ENCODE results near the gene ANKRD13A.

Gene ANKRD13A

DNA sequence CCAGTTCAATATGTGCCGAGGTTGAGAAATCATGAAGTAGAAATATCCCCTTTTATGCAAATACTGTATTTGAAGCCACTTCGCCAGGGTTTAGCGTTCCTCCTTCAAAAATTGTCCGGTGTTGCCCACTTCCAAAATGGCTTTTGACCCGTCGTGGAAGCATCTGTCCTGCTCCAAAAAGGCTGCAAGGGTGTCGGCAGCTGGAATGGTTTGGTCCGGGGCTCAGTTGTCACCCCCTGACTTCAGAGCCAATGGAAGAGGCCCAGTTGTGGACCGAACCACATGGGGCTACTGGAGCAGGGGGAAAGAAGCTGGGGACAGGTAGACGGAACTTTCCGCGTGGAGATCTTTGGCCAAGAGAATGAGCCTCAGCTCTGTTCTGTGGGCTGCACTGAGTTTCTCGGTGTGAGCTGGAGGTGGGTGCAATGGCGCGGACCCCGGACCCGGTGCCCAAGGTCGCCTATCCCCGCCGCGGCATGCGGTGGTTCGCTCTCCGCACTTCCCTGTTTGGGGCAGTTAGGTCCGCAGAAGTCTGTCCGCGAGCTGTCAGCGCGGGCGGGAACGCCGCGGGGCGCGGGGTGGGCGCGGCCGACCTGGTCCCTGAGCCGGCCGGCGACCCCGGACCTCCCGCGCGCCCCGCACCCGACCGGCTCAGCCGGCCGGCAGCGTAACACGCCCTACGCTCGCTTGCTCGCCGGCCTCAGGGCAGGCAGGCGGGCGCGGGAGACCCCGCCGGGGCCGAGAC, at the start of gene ANKRD13A:
TSS of gene ANKRD13A (plus strand) at position 527 of the 745 bp plus-strand sequence. CDS start 259 bp downstream, outside the sequence.
- FAIRE-seq (no peak), DNase-seq (ENCODE audit: insufficient read length, low spot score) (peak; percentile 73)
- TF ChIP-seq, protein P1, sequence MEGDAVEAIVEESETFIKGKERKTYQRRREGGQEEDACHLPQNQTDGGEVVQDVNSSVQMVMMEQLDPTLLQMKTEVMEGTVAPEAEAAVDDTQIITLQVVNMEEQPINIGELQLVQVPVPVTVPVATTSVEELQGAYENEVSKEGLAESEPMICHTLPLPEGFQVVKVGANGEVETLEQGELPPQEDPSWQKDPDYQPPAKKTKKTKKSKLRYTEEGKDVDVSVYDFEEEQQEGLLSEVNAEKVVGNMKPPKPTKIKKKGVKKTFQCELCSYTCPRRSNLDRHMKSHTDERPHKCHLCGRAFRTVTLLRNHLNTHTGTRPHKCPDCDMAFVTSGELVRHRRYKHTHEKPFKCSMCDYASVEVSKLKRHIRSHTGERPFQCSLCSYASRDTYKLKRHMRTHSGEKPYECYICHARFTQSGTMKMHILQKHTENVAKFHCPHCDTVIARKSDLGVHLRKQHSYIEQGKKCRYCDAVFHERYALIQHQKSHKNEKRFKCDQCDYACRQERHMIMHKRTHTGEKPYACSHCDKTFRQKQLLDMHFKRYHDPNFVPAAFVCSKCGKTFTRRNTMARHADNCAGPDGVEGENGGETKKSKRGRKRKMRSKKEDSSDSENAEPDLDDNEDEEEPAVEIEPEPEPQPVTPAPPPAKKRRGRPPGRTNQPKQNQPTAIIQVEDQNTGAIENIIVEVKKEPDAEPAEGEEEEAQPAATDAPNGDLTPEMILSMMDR (IDR thresholded peaks at IDR 0.05; ENCODE audit: insufficient read depth, missing control alignments): no peak

DNA sequence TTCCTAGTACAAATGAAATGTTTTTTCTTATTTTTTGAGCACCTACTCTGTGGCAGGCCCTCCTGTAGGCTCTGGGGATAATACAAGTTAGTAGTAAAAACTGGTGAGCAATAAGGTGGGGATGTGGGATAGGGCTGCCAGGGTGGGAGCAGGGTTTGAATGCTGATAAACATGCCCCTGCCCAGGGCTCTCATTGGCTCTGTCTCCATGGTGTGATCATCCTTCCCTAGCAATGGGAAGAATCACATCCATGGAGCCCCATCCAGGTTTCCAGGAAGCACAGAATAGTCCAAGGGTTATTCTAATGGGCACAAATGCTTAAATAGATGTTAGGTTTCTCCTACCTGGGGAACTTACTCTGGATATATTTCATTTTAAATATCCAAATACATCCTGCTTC, 48.6 kb upstream of the ANKRD13A start:
- FAIRE-seq (no peak), DNase-seq (ENCODE audit: insufficient read length, low spot score) (no peak)

DNA sequence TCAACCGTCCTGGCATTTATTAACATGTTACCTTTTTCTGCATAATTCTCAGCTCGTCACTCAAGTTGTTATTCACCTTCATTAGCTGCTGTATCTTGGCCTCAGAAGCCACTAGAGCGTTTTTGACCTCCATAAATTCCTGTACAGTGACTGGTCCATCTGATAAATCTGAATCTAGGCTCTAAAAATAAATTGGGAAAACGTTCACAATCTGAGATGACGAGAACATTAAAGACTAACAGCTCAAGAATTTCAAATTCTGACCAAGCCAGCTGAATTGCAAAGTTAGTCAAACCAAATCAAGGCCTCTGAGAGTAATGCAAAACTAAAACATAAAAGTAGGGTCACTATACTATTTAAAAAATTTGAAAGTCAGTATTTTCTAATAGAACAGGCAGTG, 48.1 kb upstream of the ANKRD13A start:
- FAIRE-seq (no peak), DNase-seq (ENCODE audit: insufficient read length, low spot score) (no peak)
- TF ChIP-seq, protein P1 (IDR thresholded peaks at IDR 0.05; ENCODE audit: insufficient read depth, missing control alignments): no peak

More for the DNA sequence above, 48.6 kb upstream of the ANKRD13A start:
- TF ChIP-seq, protein P1 (IDR thresholded peaks at IDR 0.05; ENCODE audit: insufficient read depth, missing control alignments): no peak

DNA sequence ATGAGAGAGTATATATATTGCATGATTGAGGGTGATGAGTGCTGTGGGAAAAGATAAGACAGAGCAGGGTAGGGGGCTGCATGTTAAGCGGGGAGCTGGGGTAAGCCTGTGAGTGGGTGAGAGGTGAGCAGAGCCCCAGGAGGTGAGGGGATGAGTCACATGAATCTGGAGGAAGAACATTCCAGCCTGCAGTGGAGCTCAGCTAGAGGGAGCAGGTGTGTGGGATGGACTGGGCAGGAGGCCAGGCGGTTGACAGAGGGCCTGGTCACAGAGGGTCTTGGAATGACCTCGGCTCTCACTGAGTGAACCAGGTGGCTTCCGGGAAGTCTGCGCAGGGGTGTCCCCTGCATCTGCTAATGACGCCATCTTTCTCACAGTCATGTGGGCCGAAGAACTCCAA, 47.5 kb upstream of the ANKRD13A start:
- FAIRE-seq: no peak
- TF ChIP-seq, protein P1 (IDR thresholded peaks at IDR 0.05; ENCODE audit: insufficient read depth, missing control alignments): no peak
- DNase-seq (ENCODE audit: insufficient read length, low spot score): no peak

DNA sequence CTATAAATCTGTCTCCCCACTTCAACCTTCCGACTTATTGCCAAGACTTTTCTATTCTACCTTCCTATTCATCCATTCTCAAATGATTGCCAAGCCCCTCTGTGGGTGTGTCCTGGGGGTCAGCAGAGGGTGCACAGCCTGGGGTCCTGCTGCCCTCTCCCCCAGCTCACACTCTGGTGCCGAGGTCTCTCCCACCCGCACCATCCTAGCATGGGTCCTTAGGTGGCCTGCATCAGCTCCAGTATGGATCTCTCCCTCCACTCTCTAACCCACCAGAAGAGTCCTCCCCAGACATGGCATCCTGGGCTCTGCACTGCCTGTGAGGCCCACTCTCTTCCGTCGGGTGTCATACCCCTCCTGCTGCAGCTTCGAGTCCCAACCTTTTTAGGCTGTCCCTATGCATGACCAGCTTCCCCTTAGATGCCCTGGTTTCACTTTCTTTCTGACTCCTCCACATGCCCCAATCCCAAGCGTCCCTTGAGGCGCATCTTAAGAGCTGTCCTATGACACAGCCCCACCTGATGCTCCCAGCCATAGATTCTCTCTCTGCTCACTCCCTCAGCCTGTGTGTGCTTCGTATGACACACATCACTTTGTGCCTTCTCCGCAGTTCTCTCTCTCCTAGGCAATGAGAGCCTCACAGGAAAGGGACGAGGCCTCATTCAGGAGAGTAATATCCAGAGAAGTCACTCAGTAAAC, 46.9 kb upstream of the ANKRD13A start:
- FAIRE-seq (no peak), DNase-seq (ENCODE audit: insufficient read length, low spot score) (no peak)
- TF ChIP-seq, protein P1 (IDR thresholded peaks at IDR 0.05; ENCODE audit: insufficient read depth, missing control alignments): no peak

DNA sequence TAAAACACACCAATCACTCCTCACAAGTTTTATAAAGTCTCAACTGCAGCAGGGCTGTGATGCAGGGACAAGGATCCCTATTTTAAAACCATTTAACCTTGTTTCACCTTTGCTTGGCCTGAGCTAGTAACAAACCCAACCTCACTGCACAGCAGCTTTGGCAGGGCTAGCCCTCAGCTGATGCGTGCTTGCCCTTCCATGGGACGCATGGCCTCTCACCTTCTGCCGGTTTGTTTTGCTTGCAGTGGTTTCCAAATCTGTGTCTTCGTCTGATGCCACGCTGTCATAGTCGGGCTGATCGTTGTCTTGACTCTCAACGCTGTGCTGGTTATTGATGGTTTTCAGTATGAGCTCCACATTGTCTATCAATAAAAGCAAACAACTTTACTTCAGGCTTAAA, 46.4 kb upstream of the ANKRD13A start:
- TF ChIP-seq, protein P1 (IDR thresholded peaks at IDR 0.05; ENCODE audit: insufficient read depth, missing control alignments): no peak
- FAIRE-seq: no peak
- DNase-seq (ENCODE audit: insufficient read length, low spot score): no peak

DNA sequence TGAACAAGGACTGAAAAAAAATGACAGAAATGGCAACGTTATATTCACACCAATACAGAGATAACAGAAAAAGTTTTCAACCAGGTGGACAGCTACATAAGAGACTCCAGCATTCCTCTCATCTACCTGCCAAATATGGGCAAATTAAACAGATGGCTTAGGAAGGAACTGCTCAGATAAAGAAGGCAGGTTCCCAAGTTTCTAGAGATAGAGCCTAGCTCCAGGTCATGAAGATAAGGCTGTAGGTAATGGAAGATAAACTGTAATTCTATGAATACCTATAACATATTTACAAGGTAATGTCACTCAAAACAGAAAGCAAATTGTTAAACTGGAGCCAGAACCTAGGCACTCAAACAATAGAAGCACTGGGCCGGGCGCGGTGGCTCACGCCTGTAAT, 45.6 kb upstream of the ANKRD13A start:
- DNase-seq (ENCODE audit: insufficient read length, low spot score) (no peak), FAIRE-seq (no peak)
- TF ChIP-seq, protein P1 (IDR thresholded peaks at IDR 0.05; ENCODE audit: insufficient read depth, missing control alignments): no peak

Measured in D721Med (cell line).